Motor neuron (in vitro differentiated cells): ENCODE measurements around the gene GRIK2. TPM values are rescaled to one million over a fixed set of nuclear protein-coding genes. Genes with fewer than 3 reads are reported as not detected.
"Not testable (repeated sequence)": the region's sequence is repeated elsewhere in the genome, so short reads cannot be mapped to it uniquely, and the experiment has no call there.

Experiments
- ATAC-seq, 8 experiments: fragments of 200-7000 bp; cut with Tn5 transposase; replicated peaks in 6 of 8; 2 replicates each; pipeline ENCODE4 v1.8.0; 2021; ENCODE audit warnings: mild to moderate bottlenecking in 8 of 8, moderate library complexity in 8 of 8
- H3K27ac ChIP-seq, 2 donors: fragments of 250-450 bp; sonication (Bioruptor Pico); 2 replicates each; pipeline ENCODE4 v1.9.0; 2021; ENCODE audit warnings: antibody characterized with exemption in 2 of 2, mild to moderate bottlenecking in 2 of 2, moderate library complexity in 1 of 2
- H3K4me1 ChIP-seq, 2 donors: fragments of 250-450 bp; sonication (Bioruptor Pico); replicated peaks in 1 of 2; 2 replicates each; pipeline ENCODE4 v1.6.1; 2021; ENCODE audit warnings: antibody characterized with exemption in 2 of 2, mild to moderate bottlenecking in 2 of 2, moderate library complexity in 1 of 2
- H3K4me3 ChIP-seq, 5 donors: fragments of 250-450 bp; sonication (Bioruptor Pico); 2 replicates each; pipeline ENCODE4 v1.9.0; 2021; ENCODE audit warnings: antibody characterized with exemption in 5 of 5, mild to moderate bottlenecking in 5 of 5, moderate library complexity in 4 of 5
- WGBS, 10 experiments: fragments of 450-650 bp; shearing (Covaris generic); methylation state at CpG; one replicate each; pipeline ENCODE4 v1.0.0; 2022; 5-methylcytosine and 5-hydroxymethylcytosine counted together
- in situ Hi-C, 9 experiments: fragments of 400-800 bp; cut with MboI; loops; one replicate each; pipeline ENCODE4 v1.15.0; 2021; ENCODE audit warnings: low sequenced_read_pairs in 9 of 9, low pct_unique_long_range_greater_than_20kb in 2 of 9; ENCODE audit not compliant: unreplicated experiment in 9 of 9
- total RNA-seq, 8 experiments: library from RNA; unstranded; fragments of 300-600 nt; gene quantifications; 2 replicates each; pipeline versions ENCODE4 v1.2.3 to v1.2.4, GENCODE V29; 2022

Gene GRIK2
- total RNA-seq: 10 to 100 TPM in 5 of 8 experiments, 1 to 10 TPM in 3; 1.9 to 27.1 (median 10.6) TPM

DNA sequence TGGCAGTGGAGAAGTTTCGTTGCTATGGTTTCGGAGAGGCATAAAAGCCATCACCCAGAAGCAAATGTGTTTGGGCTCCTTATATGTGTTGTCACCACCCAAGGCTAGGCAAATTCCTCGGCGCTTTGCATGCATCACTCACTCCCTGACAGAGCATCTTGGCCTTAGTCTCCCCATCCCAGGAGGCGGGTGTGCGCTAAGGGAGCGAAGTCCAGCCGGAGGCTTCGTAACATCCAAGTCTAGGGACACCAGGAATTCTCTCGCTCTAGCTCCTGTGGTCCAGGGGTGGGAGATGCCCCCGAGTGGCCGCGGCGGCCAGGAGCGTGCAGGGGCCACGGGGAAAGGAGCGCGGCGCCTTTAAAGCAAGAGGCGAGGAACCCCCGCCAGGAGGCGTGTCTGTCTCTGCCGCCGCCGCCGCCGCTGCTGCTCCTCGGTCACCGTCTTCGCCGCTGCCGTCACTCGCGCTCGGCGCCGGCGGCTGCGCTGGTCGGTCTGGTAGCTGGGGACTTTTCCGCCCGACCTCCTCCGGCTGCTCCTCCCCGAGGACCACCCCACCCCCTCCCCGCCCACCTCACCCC lies at the start of gene GRIK2:
TSS of gene GRIK2 (plus strand) at position 458 of the 578 bp plus-strand sequence.
- in situ Hi-C loops: no loop called here
- H3K4me1 ChIP-seq: peaks cover 0 to 2% of the 10 kb centered on the region in 2 donors
- peak; percentile 69 to 90 (median 84) for ATAC-seq
- peak within 1 kb of the TSS; percentile 44 to 68 (median 59) for H3K4me3 ChIP-seq
- WGBS, 10 experiments: 0 to 17% (median 0%) methylated on average over 1 to 5 of the region's 45 CpGs; no CpG with 5 or more reads in 5 of the 10 experiments
- peak within 1 kb of the TSS; percentile 34 to 43 for H3K27ac ChIP-seq

GRCh38 chr6:101344885-101345284 lies 48.6 kb upstream of the GRIK2 start:
- peak in 4 of 8 experiments; percentile 9 to 44 (median 36) for ATAC-seq
- Histone ChIP-seq H3K4me1 (no peaks in the 10 kb centered on the region), H3K4me3 (no peak overlapping the region), H3K27ac (no peak overlapping the region)
- in situ Hi-C loops: no loop called here
- 25 to 89% (median 72%) methylated on average over 1 to 5 of the region's 5 CpGs for WGBS, 10 experiments

GRCh38 chr6:101348816-101349215 lies 44.7 kb upstream of the GRIK2 start:
- H3K27ac ChIP-seq: no peak overlapping the region
- WGBS, 10 experiments: 50 to 100% (median 86%) methylated on average over 1 to 3 of the region's 3 CpGs; no CpG with 5 or more reads in 3 of the 10 experiments
- H3K4me3 ChIP-seq: no peak overlapping the region
- H3K4me1 ChIP-seq: no peaks in the 10 kb centered on the region
- in situ Hi-C loops: no loop called here
- ATAC-seq: no peak

DNA sequence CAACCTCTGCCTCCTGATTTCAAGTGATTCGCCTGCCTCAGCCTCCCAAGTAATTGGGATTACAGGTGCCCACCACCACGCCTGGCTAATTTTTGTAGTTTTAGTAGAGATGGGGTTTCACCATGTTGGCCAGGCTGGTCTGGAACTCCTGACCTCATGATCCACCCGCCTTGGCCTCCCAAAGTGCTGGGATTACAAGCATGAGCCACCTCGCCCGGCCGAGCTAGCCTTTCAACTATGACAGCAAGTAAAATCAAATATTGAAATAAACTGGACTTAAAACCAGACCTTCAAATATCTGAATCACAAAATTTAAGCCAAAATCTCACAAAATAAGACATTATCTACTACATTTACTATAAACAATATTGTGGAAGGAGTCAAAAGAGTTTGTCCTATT lies 42.9 kb upstream of the GRIK2 start:
- H3K27ac ChIP-seq, H3K4me1 ChIP-seq, H3K4me3 ChIP-seq, ATAC-seq, in situ Hi-C loops: not testable (repeated sequence)
- 21 to 100% (median 82%) methylated on average over 1 to 6 of the region's 6 CpGs; no CpG with 5 or more reads in 4 of the 10 experiments for WGBS, 10 experiments

GRCh38 chr6:101351173-101351572 lies 42.3 kb upstream of the GRIK2 start:
- Histone ChIP-seq H3K4me3 (no peak overlapping the region), H3K27ac (no peak overlapping the region), H3K4me1 (no peaks in the 10 kb centered on the region)
- ATAC-seq: no peak
- in situ Hi-C loops: no loop called here
- 43 to 92% (median 86%) methylated on average over 1 of the region's 1 CpG; no CpG with 5 or more reads in 3 of the 10 experiments for WGBS, 10 experiments

DNA sequence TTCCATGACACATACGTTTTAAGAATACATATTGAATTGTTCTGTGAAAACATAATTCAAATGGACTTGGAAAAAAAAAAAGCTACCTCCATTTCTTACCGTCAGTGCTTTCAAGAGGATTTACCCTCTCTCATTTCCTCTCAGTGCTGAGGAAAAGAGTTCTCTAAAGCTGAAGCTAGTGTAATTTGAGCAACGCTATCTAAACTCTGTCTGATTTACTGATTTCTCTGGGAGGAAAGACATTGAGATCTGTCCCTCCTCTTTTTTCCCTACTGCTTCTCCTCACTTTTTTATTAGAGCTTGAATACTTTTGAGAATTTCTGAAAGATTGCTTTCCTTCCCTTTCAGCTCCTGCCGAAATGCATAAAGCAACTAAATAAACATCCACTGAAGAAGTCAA lies 41.2 kb upstream of the GRIK2 start:
- no peak for ATAC-seq
- H3K27ac ChIP-seq: no peak overlapping the region
- no peaks in the 10 kb centered on the region for H3K4me1 ChIP-seq
- WGBS, 10 experiments: 15 to 93% (median 76%) methylated on average over 1 to 4 of the region's 4 CpGs
- in situ Hi-C loops: no loop called here
- H3K4me3 ChIP-seq: no peak overlapping the region

DNA sequence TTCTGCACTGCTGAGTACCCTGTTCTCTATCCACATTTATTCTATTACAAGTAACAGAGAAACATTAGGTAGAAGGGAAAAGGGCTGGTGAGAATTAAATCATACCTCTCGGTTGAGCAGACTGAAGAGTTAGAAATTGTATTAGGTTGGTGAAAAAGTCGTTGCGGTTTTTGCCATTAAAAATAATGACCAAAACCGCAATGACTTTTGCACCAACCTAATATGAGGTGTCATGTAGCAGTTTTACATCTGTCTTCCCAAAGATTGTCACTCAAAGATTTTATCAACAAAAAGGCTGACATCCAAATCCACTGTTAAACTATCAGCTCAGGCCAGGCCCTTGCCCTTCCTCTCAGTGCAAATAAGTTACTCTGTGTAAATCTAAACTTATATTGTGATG lies 28.3 kb upstream of the GRIK2 start:
- H3K27ac ChIP-seq: no peak overlapping the region
- 10 to 100% (median 64%) methylated on average over 1 to 4 of the region's 4 CpGs; no CpG with 5 or more reads in 2 of the 10 experiments for WGBS, 10 experiments
- H3K4me3 ChIP-seq: no peak overlapping the region
- H3K4me1 ChIP-seq: no peaks in the 10 kb centered on the region
- no peak for ATAC-seq
- in situ Hi-C loops: no loop called here

- in situ Hi-C loops: no loop called here
- 33 to 100% (median 81%) methylated on average over 1 to 2 of the region's 2 CpGs; no CpG with 5 or more reads in 4 of the 10 experiments for WGBS, 10 experiments
- ATAC-seq: no peak
- H3K27ac ChIP-seq: no peak overlapping the region
- no peak overlapping the region for H3K4me3 ChIP-seq
- H3K4me1 ChIP-seq: no peaks in the 10 kb centered on the region
Observed at GRCh38 chr6:101379926-101380325, 13.6 kb upstream of the GRIK2 start.

DNA sequence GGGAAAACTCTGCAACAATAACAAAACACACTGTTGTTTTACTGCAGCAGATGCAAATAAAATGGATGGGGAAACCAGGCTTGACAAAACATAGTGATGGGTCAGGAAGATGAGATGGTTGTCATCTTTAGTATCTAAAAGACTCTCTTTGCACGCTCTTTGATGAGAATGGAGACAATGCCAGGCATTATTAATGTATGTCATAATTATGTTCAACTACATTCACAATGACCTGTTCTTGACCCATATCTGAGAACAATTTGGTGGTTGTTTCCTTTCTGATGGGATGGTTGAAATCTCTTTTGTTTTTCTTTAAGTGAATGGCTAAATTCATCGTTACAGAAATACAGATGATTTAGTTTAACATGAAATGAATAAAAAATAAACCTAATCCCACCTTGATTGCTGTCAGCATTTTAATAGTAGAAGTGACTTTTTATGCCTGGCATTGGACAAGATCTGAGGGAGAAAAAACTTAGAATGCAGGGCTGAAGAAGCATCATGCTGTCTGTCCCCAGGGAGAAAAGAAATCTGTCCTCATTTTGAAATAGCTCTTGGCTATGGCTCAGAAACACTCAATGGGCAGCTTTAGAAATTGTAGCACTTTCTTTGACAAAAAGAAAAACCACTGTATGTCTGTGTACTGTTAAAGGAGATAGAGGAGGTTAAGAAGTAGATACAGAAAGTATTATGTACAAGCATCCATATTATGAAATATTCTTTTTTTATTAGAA lies 12.4 kb upstream of the GRIK2 start:
- in situ Hi-C loops: no loop called here
- Histone ChIP-seq H3K4me3 (no peak overlapping the region), H3K4me1 (no peaks in the 10 kb centered on the region), H3K27ac (no peak overlapping the region)
- no peak for ATAC-seq
- WGBS, 10 experiments: 20 to 100% (median 73%) methylated on average over 1 to 2 of the region's 2 CpGs; no CpG with 5 or more reads in 1 of the 10 experiments

GRCh38 chr6:101383747-101384146 lies 9.8 kb upstream of the GRIK2 start:
- WGBS, 10 experiments: 82 to 100% (median 96%) methylated on average over 1 to 5 of the region's 5 CpGs; no CpG with 5 or more reads in 3 of the 10 experiments
- H3K4me1 ChIP-seq, ATAC-seq, H3K27ac ChIP-seq, H3K4me3 ChIP-seq, in situ Hi-C loops: not testable (repeated sequence)

DNA sequence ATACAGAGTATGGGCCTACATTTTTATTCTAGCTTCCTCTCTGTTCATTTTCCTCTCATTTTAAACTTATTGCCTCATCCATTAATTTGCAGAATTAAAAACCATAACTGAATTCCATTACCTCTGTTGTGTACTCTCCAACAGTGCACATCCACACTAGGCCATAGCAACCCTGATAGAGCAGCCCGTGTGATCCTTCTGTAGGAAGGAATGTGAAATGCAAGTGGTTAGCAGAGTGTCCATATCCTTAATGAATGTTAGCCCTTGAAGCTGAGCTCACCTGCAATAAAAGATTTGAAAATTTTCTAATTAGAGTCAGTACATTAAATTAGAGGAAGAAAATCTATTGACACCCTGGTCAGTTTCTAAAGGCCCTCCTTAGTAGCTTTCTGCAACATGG lies 6.5 kb upstream of the GRIK2 start:
- H3K27ac ChIP-seq: no peak overlapping the region
- in situ Hi-C loops: no loop called here
- 13 to 100% (median 50%) methylated on average over 1 of the region's 1 CpG; no CpG with 5 or more reads in 1 of the 10 experiments for WGBS, 10 experiments
- no peak overlapping the region for H3K4me3 ChIP-seq
- ATAC-seq: peak in 3 of 8 experiments; percentile 18 to 56 (median 56)
- H3K4me1 ChIP-seq: peaks cover 0 to under 1% of the 10 kb centered on the region in 2 donors

DNA sequence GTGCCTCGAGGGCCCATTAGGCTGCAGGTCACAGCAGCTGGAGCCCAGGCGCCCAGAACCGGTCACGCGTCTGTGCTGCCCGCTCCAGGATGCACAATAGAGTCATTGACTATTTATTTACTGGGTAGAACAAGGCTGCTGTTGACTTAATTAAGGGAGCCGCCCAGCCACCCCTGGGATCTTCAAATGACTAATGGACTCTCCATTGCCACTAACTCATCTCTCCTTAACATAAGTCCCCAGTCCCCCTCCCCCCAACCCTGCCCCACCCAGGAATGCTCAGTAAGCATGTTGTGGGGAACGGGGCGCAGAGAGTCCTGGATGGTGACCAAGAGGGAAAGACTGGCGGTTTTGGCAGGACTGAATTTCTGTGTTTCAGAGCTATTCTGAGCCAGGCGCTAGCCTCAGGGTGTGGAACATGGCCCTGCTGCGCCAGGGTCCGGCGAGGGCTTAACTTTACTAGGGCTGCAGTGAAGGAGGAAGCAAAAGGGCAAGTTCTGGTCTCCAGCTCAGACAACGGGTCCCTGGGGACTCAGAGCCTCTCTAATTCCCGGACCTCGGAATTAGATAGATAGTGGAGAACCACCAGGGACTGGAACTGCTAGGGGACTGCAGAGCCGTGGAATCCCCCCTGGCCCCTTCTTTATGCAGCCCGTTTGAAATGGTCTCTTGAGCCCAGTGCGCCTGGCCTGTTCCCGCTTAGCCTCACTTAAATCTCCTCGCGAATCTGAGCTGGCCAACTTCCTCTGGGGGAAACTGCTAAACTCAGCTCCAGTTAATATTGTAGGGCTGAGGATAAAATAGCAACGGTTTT lies 1.5 kb upstream of the GRIK2 start:
- WGBS, 10 experiments: 17 to 83% (median 40%) methylated on average over 1 to 10 of the region's 24 CpGs; no CpG with 5 or more reads in 4 of the 10 experiments

More for the DNA sequence above, 1.5 kb upstream of the GRIK2 start:
- in situ Hi-C loops: no loop called here
- peak in 3 of 8 experiments; percentile 18 to 23 (median 20) for ATAC-seq
- Histone ChIP-seq H3K27ac (no peak overlapping the region), H3K4me1 (peaks cover 0 to 2% of the 10 kb centered on the region in 2 donors), H3K4me3 (peak overlapping the region in 4 of 5 donors; percentile 48 to 68 (median 60))
